Fibroblast of mammary gland (primary cell): Measurements from ENCODE around the gene TMEM144.

Source experiments
- DNase-seq: peaks from one replicate; pipeline ENCODE4 v3.0.0-alpha.2; 2010; ENCODE audit warnings: low read depth
- H3K4me3 ChIP-seq: 2 replicates; pipeline ENCODE4 v1.5.1; 2011; ENCODE audit warnings: low read depth, mild to moderate bottlenecking, low read length, moderate library complexity; ENCODE audit not compliant: control insufficient read depth
- TF ChIP-seq, protein P1 (sequence below): conservative IDR thresholded peaks from 2 replicates; pipeline ENCODE4 v1.5.1; 2011; ENCODE audit warnings: low read depth, low read length, inconsistent platforms; ENCODE audit not compliant: control insufficient read depth, insufficient read depth

TMEM144 gene

DNA sequence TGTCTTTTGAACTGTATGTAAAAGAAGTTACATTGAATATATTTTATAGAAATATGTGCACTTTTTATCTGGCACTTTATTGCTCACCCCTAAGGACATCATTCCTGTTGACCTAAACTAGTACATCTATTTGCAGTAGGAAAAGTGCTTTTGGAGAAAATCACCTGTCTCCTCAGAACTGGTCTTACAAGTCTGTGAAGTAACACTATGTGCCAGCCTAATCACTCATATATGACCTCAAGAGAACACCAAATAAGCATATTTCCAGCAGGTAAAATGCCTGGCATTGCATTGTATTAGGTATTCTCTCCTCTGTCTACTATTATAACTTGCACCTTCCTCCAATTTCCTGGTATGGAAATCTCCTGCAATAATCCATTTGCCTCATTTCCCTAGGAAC, 33.5 kb upstream of the TMEM144 start:
- TF ChIP-seq, protein P1, sequence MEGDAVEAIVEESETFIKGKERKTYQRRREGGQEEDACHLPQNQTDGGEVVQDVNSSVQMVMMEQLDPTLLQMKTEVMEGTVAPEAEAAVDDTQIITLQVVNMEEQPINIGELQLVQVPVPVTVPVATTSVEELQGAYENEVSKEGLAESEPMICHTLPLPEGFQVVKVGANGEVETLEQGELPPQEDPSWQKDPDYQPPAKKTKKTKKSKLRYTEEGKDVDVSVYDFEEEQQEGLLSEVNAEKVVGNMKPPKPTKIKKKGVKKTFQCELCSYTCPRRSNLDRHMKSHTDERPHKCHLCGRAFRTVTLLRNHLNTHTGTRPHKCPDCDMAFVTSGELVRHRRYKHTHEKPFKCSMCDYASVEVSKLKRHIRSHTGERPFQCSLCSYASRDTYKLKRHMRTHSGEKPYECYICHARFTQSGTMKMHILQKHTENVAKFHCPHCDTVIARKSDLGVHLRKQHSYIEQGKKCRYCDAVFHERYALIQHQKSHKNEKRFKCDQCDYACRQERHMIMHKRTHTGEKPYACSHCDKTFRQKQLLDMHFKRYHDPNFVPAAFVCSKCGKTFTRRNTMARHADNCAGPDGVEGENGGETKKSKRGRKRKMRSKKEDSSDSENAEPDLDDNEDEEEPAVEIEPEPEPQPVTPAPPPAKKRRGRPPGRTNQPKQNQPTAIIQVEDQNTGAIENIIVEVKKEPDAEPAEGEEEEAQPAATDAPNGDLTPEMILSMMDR, result no peak
- no peak overlapping the region for H3K4me3 ChIP-seq
- DNase-seq, result no peak

DNA sequence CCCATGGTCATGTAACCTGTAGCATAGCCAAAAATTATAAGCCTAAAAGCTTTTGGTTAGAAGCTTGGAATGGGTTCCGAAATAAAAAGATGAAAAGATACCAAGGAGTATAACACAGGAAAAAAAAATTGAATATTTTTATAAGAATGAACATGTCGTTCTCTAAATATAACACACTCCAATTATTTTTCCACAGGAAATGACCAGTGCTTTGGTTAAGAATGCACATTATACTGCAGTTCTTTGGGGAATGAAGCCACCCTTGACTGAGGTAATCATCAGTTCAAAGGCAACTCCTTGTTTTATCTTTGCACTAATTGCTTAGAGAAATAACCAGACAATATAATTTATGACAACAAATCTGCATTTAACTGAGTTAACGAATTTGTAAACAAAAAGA, 30.8 kb upstream of the TMEM144 start:
- TF ChIP-seq, protein P1, result no peak
- DNase-seq, result no peak
- no peak overlapping the region for H3K4me3 ChIP-seq

DNA sequence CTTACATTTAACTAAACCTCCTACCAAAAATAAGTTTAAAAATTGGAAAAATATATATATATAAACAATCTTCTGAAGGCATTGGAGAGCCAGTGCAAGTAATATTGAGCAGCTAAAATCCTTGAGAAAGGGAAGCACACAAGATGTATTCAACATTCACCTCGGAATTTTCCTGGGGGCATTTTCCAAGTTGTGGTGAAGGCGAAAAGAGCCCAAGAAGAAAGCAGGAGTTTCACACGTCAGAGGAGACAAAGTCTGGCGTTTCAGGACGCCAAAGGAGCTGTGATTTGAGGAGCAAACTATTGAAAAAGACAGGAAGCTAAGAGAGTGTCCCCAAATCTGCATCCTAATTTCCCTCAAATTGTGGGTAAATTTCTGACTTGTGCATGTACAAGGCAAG, 28.4 kb upstream of the TMEM144 start:
- H3K4me3 ChIP-seq, result no peak overlapping the region
- DNase-seq, result no peak
- TF ChIP-seq, protein P1, result no peak

DNA sequence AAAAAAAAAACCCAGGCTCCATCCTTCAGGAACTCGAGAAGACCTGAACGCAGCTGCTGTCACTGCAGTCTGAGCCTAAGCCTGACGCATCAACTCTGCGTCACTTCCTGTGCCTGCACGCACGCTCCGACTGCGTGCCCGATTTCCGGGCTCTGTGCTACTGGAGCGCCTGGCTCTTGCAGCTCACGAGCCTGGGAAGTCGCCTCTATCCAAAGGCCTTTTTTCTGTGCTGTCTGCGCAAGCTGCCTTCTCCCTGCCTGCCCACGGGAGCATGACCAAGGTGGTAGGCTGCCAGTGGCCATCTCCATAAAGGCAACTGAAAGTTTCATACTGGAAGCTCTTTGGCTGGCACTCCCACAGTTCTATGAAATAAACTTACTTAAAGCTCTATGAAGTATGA, 27.6 kb upstream of the TMEM144 start:
- TF ChIP-seq, protein P1, result no peak
- DNase-seq, result no peak

DNA sequence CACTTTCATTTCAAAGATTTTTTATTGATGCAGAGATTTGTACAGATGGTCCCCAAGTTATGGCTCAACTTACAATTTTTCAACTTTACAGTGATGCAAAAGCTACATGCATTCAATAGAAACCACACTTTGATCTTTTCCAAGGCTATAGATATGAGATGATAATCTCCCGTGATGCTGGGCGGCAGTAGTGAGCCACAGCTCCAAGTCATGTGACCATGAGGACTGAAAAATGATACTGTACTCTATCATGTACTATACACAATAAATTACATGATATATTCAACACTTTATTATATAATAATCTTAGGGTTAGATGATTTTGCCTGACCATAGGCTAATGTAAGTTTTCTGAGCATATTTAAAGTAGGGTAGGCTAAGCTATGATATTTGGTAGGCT, 23.5 kb upstream of the TMEM144 start:
- H3K4me3 ChIP-seq, result no peak overlapping the region
- TF ChIP-seq, protein P1, result no peak
- DNase-seq, result no peak

More for the DNA sequence above, 27.6 kb upstream of the TMEM144 start:
- no peak overlapping the region for H3K4me3 ChIP-seq

DNA sequence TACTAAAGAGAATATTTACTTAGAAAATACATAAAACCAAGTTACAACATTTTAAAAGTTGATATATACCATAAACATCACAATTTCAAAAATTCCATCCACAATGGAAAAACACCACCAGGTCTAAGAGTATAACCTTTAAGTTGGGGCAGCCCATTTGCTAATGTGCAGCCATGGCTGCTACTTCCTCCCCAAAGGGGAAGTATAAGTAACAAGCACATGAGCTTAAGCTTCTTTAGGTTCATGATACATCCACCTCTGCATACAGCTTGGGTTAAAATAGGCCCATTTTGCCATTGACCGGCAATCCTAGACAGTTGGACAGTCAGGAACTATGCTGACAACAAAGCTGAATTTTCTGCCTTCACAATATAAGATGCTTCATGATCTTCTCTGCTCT, 20.9 kb upstream of the TMEM144 start:
- TF ChIP-seq, protein P1, result no peak
- no peak for DNase-seq
- no peak overlapping the region for H3K4me3 ChIP-seq

DNA sequence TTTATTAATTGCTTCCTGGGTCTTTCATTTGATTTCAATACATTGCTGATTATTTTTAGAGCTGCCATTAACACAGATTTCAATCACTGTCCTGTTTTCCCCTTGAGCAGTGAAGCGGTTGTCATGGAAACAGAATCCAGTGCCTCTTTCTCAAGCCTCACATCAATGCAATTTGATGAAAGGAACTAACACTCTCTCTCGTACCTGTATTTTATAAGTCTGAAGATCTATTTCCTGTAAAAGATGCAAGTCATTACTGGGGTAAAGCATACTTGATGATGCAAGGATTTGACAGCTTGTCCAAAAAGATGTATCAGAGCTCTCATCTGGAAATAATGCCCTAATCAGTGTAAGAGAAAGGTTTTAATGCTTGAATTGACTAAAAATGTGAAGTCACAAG, 19.6 kb upstream of the TMEM144 start:
- no peak overlapping the region for H3K4me3 ChIP-seq
- TF ChIP-seq, protein P1, result no peak
- DNase-seq, result no peak
